Left ventricle myocardium inferior (tissue), 1 donor: ENCODE data around the gene DTX4. TPM values are rescaled to one million over a fixed set of nuclear protein-coding genes. Genes with fewer than 3 reads are reported as not detected.

Experiments
- DNase-seq: peaks from one replicate; pipeline ENCODE4 v3.0.0-alpha.2; 2020
- H3K27ac ChIP-seq: fragments of 200-600 bp; replicated peaks from 2 replicates; pipeline ENCODE4 v1.8.0; 2021
- H3K27me3 ChIP-seq: fragments of 200-600 bp; 2 replicates; pipeline ENCODE4 v1.8.0; 2021; ENCODE audit warnings: low read depth
- H3K36me3 ChIP-seq: fragments of 200-600 bp; 2 replicates; pipeline ENCODE4 v1.8.0; 2021
- H3K4me1 ChIP-seq: fragments of 200-600 bp; 2 replicates; pipeline ENCODE4 v1.8.0; 2021
- H3K4me3 ChIP-seq: fragments of 200-600 bp; 2 replicates; pipeline ENCODE4 v1.8.0; 2021; ENCODE audit warnings: mild to moderate bottlenecking, moderate library complexity
- H3K9me3 ChIP-seq: fragments of 200-600 bp; replicated peaks from 2 replicates; pipeline ENCODE4 v1.8.0; 2021
- CTCF ChIP-seq: fragments of 200-600 bp; IDR thresholded peaks from 2 replicates; pipeline ENCODE4 v1.8.0; 2021; ENCODE audit warnings: antibody characterized with exemption, mild to moderate bottlenecking, borderline replicate concordance
- intact Hi-C: fragments of 100-400 bp; cut with micrococcal nuclease; formaldehyde crosslinking; loops from one replicate; pipeline ENCODE4 v1.11.0; 2022
- total RNA-seq: library from RNA; stranded (reverse); fragmentation: NEBNext Ultra II Directional; extraction: Animal tissue kit (Norgen Biotek cat#: 25700); gene quantifications from one replicate; pipeline ENCODE4 v1.2.1, GENCODE V29; 2021
- donor health status: DM: no; HTN: yes; CAD: no; lungs with severe emphysema.

The DTX4 gene
- total RNA-seq, 1 donor from 2014 or later, result 1.8 TPM

DNA sequence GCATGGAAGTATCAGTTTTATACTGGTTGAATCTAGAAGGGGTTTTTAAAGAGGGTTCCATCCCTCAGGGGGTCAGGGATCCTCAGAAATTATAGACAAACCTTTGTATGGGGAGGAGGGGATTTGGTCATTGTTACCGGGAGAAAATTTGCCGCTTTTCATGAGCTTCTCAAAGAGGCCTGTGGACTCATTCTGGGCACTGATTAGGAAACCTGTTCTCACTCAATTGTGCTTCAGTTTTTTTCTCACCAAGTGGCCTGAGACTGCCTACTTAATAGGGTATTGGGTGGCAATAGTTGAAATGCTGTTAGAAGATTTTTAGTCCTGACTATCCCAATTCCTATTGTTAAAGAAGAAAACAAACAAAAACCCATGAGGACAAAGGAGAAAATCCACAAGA is 26.8 kb downstream of the DTX4 start:
- intact Hi-C loops, result no loop called here
- no peak overlapping the region for H3K4me3 ChIP-seq
- H3K27ac ChIP-seq, result no peak overlapping the region
- no peaks in the 10 kb centered on the region for H3K27me3 ChIP-seq
- no peak for TF ChIP-seq CTCF
- H3K36me3 ChIP-seq, result no peaks in the 10 kb centered on the region
- H3K9me3 ChIP-seq, result no peaks in the 10 kb centered on the region
- peaks cover 26% of the 10 kb centered on the region for H3K4me1 ChIP-seq
- DNase-seq, result no peak

DNA sequence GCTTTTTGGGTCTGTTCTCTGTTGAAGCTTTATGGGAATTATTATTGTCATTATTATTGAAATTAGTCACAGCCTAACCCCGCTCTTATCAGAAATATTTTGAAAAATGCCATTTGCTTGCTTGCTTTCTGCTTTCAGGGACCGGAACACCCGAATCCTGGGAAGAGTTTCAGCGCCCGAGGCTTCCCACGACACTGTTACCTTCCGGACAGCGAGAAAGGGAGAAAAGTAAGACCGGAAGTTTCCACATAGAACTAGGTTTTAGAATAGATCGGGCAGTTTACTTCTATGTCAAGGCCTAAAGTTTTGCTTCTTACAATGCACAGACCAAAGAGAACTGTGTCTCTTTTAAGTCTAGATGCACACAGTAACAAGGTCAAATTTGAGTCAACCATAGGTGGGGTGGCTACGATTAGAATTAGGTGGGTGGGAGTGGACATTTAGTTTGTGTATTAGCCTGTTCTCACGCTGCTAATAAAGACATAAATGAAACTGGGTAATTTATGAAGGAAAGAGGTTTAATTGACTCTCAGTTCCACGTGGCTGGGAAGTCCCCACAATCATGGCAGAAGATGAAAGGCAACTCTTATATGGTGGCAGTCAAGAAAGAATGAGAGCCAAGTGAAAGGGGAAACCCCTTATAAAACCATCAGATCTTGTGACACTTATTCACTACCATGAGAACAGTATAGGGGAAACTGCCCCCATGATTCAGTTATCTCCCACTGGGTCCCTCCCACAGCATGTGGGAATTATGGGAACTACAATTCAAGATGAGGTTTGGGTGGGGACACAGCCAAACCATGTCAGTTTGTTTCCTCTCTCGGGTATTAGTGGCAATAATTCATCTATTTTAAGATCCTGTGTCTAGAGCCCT is 27.9 kb downstream of the DTX4 start:
- intact Hi-C loops, result no loop called here
- Histone ChIP-seq H3K4me1 (peaks cover 26% of the 10 kb centered on the region), H3K9me3 (no peaks in the 10 kb centered on the region), H3K4me3 (no peak overlapping the region), H3K36me3 (no peaks in the 10 kb centered on the region), H3K27me3 (no peaks in the 10 kb centered on the region), H3K27ac (no peak overlapping the region)
- no peak for DNase-seq
- TF ChIP-seq CTCF, result no peak

DNA sequence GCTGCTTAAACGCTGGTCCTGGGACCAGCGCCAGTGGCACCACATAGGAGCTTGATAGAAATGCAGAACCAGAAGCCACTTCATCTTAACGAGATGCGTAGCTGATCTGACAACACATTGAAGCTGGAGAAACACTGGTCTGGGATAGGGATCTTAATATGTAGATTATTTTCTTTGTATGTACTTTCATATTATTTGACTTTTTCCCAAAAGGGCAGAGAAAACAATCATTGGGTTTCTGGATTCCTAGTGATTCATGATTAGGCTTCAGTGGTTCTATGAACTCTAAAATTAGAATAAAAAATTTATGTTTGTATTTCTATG is 28.5 kb downstream of the DTX4 start:
- no peak for DNase-seq
- peaks cover 26% of the 10 kb centered on the region for H3K4me1 ChIP-seq
- no peak for TF ChIP-seq CTCF
- no peaks in the 10 kb centered on the region for H3K27me3 ChIP-seq
- no peak overlapping the region for H3K4me3 ChIP-seq
- no peaks in the 10 kb centered on the region for H3K36me3 ChIP-seq
- no peak overlapping the region for H3K27ac ChIP-seq
- H3K9me3 ChIP-seq, result no peaks in the 10 kb centered on the region
- intact Hi-C loops, result no loop called here

DNA sequence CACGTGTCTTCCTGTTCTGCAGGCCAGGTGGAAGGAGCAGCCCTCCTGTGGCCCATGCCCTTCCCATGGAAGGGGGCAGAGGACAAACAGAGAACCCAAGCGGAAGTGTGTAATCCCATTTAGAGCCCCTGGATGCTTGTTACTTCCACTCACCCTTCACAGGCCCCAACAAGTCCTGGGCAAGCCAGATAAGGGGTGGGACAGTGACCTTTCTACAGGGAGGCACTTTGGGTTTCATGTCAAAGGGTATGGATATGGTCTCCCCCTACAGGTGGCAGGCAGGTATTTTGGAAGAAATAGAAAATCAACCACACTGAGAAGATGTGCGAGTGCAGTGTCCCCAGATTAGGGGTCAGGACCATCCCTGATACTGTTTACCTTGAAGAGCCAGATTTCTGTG is 29.4 kb downstream of the DTX4 start:
- no peaks in the 10 kb centered on the region for H3K27me3 ChIP-seq
- H3K27ac ChIP-seq, result no peak overlapping the region
- no peak for DNase-seq
- H3K4me3 ChIP-seq, result no peak overlapping the region
- H3K4me1 ChIP-seq, result peaks cover 26% of the 10 kb centered on the region
- intact Hi-C loops, result no loop called here
- peak; percentile 8 for TF ChIP-seq CTCF
- no peaks in the 10 kb centered on the region for H3K36me3 ChIP-seq
- H3K9me3 ChIP-seq, result no peaks in the 10 kb centered on the region

DNA sequence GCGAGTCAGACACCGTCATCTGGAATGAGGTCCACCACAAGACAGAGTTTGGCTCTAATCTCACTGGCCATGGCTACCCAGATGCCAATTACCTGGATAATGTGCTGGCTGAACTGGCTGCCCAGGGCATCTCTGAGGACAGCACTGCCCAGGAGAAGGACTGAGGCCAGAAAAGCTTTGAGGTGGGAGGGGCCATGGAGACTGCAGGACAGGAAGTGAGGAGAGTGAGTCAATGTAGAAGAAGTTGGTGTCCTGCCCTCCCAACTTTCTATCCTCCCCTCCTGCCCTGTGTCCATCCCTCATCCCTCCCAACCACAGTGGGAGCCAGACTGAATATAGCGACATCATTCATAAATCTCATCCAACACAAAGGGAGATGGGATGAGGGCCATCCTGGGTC is 32.8 kb downstream of the DTX4 start:
- H3K4me3 ChIP-seq, result no peak overlapping the region
- no peaks in the 10 kb centered on the region for H3K27me3 ChIP-seq
- intact Hi-C loops, result no loop called here
- no peaks in the 10 kb centered on the region for H3K36me3 ChIP-seq
- H3K9me3 ChIP-seq, result no peaks in the 10 kb centered on the region
- DNase-seq, result no peak
- no peak overlapping the region for H3K27ac ChIP-seq
- TF ChIP-seq CTCF, result no peak
- peaks cover 28% of the 10 kb centered on the region for H3K4me1 ChIP-seq
